GM21447 (cell line): ENCODE results near the gene CDHR5.

Source experiments
- ATAC-seq: cut with Tn5 transposase; IDR thresholded peaks from one replicate; pipeline ENCODE4 v1.9.1; 2021; ENCODE audit not compliant: unreplicated experiment

CDHR5 gene

DNA sequence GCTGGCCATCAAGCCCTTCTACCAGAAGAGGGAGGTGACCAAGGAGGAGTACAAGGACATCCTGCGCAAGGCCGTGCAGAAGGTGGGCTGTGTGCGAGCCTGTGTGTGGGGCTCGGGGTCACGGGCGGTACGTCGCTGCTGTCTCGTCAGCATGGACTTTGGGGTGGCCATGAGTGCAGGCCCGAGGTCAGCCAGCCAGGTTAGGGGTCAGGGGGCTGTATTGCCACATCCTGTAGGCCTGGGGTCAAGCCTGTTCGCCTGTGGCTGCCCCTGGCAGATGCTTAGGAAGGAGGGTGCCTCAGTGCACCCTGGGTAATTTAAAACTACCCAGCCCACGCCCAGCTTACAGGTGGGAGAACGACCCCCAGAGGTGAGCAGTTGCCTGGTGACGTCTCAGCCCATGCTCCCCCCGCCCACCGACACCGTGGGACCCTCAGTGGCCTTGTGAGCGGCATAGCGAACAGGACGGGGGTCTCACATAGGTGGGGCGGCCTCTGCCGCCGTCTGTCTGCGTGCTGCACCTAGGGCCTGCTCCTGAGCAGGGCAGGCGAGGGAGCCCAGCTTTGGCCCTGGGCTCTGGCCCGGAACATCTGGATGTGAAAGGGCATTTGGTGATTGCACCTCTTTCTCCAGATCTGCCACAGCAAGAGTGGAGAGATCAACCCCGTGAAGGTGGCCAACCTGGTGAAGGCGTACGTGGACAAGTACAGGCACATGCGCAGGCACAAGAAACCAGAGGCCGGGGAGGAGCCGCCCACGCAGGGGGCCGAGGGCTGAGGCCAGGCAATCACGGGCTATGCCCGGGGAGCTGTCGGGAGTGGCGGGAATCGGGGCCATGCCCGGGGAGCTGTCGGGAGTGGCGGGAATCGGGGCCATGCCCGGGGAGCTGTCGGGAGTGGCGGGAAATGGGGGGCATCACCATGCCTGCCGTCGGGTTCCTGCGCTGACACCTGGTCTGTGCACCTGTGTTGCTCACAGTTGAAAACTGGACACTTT is 13.5 kb downstream of the CDHR5 start:
- ATAC-seq, result no peak

DNA sequence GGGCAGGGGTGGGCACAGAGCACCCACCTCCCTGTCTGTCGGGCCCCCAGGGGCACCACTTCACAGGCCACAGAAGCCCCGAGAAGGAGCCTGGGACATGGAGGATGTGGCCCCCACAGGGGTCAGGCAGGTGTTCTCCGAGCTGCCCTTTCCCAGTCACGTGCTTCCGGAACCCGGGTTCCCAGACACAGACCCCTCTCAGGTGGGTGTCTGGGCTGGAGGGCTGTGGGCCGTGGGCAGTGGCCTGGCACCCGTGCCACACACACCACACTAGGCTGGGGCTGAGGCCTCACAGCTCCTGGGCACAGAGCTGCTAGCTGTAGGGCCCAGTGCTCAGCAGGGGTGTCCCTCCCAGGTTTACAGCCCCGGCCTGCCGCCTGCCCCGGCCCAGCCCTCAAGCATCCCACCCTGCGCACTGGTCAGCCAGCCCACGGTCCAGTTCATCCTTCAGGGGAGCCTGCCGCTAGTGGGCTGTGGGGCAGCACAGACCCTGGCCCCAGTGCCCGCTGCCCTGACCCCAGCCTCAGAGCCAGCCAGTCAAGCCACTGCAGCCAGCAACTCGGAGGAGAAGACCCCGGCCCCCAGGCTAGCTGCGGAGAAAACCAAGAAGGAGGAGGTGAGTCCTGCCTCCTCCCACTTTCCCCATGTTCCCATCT is 14.5 kb downstream of the CDHR5 start:
- no peak for ATAC-seq

DNA sequence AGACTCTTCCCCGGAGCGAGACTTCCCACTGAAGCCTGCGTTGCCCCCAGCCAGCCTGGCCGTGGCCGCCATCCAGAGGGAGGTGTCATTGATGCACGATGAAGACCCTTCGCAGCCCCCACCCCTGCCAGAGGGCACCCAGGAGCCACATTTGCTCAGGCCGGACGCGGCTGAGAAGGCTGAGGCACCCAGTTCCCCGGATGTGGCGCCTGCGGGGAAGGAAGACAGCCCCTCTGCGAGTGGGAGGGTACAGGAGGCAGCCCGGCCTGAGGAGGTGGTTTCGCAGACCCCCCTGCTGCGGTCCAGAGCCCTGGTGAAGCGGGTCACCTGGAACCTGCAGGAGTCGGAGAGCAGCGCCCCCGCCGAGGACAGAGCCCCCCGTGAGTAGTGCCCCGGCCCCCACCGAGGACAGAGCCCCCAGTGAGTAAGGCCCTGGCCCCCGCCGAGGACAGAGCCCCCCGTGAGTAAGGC is 15.4 kb downstream of the CDHR5 start:
- ATAC-seq, result no peak

DNA sequence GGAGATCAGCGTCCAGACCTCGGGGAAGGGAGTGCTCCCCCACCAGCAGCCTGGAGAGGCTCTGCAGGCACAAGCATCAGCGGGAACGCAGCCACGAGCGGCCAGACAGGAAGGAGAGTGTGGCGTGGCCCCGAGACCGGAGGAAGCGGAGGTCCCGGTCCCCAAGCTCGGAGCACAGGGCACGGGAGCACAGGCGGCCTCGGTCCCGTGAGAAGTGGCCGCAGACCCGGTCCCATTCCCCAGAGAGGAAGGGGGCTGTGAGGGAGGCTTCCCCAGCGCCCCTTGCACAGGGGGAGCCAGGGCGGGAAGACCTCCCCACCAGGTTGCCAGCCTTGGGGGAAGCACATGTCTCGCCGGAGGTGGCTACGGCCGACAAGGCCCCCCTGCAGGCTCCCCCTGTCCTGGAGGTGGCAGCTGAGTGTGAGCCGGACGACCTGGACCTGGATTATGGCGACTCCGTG is 15.9 kb downstream of the CDHR5 start:
- no peak for ATAC-seq

DNA sequence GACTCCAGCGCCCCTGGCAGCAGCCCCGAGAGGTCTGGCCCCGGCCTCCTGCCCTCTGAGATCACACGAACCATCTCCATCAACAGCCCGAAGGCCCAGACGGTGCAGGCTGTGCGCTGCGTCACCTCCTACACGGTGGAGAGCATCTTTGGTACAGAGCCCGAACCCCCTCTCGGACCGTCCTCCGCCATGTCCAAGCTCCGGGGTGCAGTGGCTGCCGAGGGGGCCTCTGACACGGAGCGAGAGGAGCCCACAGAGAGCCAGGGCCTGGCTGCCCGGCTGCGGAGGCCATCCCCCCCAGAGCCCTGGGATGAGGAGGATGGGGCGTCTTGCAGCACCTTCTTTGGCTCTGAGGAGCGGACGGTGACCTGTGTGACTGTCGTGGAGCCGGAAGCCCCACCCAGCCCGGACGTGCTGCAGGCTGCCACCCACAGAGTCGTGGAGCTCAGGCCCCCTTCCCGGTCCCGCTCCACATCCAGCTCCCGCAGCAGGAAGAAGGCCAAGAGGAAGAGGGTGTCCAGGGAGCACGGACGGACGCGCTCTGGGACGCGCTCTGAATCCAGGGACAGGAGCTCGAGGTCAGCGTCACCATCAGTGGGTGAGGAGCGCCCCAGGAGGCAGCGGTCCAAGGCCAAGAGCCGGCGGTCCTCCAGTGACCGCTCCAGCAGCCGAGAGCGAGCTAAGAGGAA is 16.6 kb downstream of the CDHR5 start:
- no peak for ATAC-seq

DNA sequence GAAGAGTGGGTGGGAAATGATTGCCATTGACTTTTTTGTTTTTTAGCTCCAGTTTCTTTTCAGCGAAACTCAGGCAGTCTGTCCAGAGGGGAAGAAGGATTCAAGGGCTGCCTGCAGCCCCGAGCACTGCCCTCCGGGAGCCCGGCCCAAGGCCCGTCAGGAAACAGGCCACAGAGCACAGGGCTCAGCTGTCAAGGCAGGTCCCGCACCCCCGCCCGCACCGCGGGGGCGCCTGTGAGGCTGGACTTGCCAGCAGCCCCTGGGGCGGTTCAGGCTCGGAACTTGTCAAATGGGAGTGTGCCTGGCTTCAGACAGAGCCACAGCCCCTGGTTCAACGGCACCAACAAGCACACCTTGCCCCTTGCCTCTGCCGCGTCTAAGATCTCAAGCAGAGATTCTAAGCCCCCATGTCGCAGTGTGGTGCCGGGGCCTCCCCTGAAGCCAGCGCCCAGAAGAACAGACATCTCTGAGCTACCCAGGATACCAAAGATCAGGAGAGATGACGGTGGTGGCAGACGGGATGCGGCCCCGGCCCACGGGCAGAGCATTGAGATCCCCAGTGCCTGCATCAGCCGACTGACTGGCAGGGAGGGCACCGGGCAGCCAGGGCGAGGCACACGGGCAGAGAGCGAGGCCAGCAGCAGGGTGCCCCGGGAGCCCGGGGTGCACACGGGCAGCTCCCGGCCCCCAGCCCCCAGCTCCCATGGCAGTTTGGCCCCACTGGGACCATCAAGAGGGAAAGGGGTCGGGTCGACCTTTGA is 17.6 kb downstream of the CDHR5 start:
- no peak for ATAC-seq

DNA sequence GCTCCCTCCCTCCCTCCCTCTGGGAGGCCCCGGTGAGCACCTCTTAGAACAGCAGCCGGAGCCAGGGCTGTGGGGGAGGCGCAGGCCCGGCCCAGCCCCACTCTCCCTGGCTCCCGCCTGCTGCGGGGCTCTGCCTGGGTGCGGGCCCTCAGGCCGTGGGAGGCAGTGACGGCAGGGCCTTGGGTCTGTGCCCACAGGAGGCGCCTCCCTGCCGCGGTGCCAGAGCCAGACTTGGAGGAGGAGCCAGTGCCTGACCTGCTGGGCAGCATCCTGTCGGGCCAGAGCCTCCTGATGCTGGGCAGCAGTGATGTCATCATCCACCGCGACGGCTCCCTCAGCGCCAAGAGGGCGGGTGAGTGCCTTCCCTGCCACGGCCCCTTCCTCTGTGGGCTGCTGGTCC is 18.5 kb downstream of the CDHR5 start:
- no peak for ATAC-seq

DNA sequence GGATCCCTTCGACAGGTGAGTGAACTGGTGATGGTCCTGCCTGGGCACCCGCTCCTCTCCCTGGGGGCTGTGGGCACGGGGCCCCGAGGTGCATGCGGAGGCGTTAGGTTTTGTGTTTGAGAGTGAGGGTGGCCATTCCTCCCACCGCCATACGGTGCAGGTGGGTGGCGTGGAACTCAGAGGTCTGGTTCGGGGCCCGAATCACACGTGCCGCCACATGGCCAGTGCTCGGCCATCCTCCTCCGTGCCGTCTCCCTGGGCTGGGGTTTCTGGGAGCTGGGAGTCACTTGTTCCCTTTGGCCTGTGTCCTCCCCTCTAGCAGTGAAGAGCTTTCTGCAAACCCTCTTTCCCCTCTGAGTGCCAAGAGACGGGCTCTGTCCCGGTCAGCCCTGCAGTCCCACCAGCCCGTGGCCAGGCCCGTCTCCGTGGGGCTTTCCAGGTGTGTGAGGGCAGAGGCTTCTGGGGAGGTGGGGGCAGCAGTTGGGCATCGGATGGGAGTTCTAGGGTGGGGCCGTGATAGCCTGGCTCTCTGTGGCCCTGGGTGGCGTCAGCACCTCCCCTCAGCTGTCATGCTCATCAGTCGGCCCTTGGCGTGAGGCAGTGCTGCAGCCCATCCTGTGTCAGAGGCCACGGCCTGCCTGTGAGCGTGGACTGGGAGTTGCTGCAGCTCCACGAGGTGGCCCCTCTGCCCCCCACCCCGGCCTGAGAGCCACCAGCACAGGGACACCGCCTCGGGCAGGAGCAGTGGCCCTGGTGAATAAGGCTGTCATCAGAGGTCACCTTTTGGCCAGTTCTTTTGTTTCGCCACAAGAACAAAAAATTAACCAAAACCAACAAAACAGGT is 19.2 kb downstream of the CDHR5 start:
- no peak for ATAC-seq

DNA sequence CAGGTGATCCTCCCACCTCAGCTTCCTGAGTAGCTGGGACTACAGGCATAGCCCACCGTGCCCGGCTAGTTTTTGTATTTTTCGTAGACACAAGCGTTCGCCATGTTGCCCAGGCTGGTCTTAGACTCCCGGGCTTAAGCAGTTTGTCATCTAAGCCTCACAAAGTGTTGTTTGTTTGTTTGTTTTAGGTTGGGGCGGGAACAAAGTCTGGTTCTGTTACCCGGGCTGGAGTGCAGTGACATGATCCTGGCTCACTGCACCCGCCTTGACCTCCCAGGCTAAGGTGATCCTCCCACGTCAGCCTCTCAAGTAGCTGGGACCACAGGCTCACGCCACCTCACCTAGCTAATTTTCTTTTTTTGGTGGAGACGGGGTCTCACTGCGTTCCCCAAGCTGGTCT is 21.6 kb downstream of the CDHR5 start:
- no peak for ATAC-seq

DNA sequence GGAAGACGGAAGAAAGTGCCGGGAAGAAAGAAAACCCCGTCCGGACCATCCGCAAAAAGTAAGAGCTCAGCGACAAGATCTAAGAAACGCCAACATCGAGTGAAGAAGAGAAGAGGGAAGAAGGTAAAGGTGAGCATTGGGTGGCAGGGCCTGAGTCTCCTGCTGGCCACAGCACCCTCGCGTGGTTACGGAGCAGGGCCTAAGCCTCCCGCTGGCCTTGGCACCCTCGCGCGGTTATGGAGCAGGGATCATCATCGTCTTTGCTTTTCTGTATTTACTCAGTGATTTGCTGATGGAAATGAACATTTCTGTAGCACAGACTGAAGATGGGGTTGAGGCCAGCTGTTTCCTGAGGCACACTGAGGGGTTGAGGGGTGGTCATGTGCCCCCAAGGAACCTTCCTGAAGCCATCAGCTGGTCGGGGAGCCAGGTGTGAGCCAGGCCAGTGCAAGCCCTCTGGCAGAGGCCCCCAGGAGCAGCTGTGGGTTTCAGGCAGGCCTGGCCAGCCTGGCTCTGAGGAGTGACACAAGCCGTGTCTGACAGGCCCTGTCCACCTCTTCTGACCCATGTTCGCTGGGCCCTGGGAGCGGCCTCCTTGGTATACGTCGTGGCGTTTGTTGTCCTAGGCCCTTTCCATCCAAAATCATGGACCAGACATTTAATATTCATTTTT is 23.0 kb downstream of the CDHR5 start:
- no peak for ATAC-seq

DNA sequence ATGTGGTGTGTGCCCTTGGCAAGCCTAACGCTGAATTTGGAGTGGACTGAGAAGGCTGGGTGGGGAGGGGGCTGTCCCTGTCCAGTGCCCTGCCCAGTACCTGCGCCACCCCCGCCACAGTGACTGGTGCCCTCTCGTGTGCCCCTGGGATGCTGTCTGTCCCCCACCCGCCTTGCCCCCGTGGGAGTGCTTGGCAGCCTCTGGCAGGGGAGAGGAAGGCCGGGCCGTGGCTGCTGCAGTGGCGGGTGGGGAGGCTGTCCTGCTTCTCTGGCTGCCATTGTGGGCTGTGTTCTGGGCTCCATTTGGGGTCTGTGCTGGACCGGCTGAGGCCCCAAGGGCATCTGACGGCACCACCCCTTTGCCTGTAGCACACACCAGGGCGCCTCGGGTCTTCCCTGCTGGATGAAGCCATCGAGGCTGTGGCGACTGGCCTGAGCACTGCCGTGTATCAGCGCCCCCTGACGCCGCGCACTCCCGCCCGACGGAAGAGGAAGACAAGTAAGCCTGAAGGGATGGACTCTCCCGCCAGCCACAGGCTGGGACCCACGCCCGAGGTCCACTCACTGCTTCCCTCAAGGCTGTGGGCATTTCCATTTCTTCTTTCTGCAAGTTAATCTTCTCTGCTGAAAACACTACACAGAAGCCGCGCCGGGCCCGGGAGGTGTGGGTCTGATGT is 26.6 kb downstream of the CDHR5 start:
- no peak for ATAC-seq

DNA sequence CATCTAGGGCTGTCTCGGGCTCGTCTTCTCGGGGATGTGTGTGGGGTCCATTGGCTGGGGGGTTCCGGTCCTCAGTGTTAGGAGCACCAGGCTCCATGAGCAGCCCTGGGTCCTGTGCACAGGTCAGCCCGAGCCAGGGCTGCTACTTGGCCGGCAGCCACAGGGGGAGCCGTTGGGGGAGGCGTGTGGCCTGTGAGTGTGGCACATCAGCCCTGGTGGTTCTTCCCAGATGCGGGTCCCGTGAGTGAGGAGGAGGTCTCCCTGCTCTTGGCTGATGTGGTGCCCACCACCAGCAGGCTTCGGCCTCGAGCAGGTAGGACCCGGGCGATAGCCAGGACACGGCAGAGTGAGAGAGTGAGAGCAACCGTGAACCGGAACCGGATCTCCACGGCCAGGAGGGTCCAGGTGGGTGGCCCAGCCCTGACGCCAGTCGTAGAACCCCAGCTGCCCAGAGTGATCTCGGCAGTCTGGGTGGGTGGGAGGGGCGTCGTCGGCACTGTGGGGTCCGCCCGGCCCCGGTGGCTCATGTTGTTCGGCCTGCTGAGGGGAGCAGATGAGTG is 27.5 kb downstream of the CDHR5 start:
- no peak for ATAC-seq

DNA sequence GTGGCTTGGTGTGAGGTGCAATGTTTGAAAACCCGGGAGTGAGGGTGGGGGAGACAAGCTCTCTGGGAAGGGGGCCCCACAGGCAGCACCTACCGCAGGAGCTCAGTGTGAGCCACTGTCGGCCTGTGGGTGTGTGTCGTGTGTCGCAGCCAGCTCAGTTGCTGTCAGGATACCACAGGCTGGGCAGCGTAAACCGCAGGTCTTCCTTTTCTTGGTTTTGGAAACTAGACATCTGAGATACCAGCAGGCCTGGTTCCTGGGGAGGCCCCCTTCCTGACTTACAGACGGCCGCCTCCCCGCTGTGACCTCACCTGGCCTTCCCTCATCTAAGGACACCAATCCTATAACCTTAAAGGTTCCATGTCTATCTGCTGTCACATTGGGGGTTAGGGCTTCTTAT is 28.4 kb downstream of the CDHR5 start:
- ATAC-seq, result no peak

DNA sequence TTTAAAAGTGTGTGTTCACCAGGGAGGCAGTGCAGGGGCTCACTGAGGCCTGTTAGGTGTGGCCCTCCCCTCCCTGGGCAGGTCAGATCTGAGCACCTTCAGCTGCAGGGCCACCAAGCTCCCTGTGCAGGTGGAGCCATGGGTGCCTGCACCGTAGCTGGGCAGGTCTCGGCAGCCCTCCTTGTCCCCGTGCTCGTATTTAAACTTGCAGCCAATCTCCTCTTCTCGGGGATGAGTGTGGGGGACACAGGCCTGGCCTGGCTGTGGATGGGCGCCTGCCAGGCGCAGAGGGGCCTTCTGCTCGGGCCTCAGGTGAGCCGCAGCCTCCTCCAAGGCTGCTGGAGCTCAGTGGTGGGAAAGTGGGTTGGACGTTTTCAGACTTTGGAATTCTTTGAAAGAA is 29.4 kb downstream of the CDHR5 start:
- no peak for ATAC-seq

DNA sequence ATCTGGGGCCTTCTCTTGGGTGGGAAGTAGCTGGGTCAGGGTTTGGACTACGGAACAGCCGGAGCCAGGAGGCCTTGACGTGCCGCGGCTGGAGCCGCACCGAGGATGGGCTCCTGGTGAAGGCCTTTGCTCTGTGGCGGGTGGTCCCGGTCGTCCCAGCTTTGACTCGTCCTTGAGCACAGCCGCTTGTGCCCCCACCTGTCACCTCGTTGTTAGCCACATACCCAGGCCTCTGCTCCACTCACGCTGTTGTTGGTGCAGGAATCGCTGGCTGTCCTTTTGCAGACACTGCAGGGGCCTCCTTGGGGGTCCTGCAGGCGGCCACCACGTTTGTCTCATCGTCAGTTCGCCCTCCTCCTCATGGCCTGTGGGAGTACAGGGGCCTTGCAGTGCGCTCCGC is 31.4 kb downstream of the CDHR5 start:
- no peak for ATAC-seq

DNA sequence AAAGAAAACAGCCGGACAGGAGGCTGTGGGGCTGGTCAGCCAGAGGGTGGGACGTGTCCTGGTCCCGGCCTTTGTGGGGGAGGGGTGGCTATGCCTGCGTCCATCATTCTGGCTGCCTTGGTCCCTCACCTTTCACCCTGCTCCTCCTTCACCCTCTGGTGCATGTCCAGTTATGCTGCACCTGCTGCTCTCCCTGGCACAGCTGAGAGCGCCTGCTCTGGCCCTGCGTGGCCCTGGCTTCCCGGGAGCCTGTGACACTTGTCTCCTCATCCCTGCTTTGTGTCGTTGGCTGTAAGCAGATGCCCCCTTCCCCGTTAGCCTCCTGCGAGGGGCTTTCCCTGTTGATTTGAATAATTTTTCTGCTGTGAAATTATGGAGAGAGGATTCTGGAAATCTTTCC is 31.8 kb downstream of the CDHR5 start:
- no peak for ATAC-seq

DNA sequence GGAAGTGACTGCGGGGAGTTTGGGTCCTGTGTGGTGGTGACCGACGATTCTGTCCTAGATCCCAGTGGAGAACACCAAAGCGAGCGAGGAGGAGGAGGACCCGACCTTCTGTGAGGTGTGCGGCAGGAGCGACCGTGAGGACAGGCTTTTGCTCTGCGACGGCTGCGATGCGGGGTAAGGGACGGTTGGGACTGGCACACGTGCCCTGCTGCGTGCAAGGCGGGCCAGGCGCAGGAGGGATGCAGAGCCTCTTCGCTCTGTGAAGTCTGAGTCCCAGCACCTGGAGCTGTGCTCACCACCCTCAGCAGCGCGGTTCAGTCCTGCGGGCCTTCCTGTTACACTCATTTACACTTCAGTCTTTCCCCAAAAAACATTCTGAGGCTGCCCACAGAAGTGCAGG is 32.3 kb downstream of the CDHR5 start:
- no peak for ATAC-seq

DNA sequence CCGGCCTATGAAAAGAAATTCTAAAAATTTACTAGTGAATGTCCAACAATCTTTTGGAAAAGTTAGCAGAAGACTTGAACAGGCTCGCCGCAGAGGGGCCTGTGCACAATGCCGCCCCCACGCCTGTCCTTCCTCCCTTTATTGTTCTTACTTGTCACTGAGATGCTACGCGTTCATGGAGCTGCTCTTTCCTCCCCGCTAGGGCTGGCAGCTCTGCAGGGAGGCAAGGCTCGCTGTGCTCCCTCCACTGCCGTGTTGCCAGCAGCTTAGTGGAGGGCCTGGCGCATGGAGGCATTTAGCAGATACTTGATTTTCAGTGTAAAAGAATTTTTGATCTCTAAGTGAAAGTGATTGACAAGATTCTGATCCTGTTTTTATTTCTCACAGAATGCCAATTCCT is 33.8 kb downstream of the CDHR5 start:
- no peak for ATAC-seq

DNA sequence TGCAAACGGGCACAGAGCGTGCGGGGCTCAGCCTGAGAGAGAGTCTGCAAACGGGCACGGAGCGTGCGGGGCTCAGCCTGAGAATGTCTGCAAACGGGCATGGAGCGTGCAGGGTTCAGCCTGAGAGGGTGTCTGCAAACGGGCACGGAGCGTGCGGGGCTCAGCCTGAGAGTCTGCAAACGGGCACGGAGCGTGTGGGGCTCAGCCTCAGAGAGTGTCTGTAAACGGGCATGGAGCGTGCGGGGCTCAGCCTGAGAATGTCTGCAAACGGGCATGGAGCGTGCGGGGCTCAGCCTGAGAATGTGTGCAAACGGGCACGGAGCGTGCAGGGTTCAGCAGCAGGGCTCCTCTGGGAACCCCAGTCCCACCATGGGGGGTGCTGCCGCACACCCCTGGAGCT is 35.0 kb downstream of the CDHR5 start:
- ATAC-seq, result no peak
